GM23338 (cell line): Measurements from ENCODE around the gene FUT2.

Experiments used
- CREB1 ChIP-seq: fragments of 250-450 bp; sonication (Bioruptor Pico); IDR thresholded peaks from 2 replicates; pipeline ENCODE4 v1.5.0; 2020; ENCODE audit warnings: low read depth, mild to moderate bottlenecking, moderate library complexity
- EZH2 ChIP-seq: fragments of 200-600 bp; sonication (generic); IDR thresholded peaks from one replicate; pipeline ENCODE4 v1.8.0; 2017; ENCODE audit warnings: antibody characterized with exemption, mild to moderate bottlenecking, low read depth; ENCODE audit not compliant: unreplicated experiment
- EZH2phosphoT487 ChIP-seq: fragments of 200-600 bp; sonication (generic); IDR thresholded peaks from one replicate; pipeline ENCODE4 v1.8.1; 2018; ENCODE audit warnings: antibody characterized with exemption; ENCODE audit not compliant: unreplicated experiment
- NANOG ChIP-seq: IDR thresholded peaks from 2 replicates; pipeline ENCODE4 v1.6.1; 2016; ENCODE audit warnings: antibody characterized with exemption, borderline replicate concordance
- POLR2AphosphoS5 ChIP-seq: IDR thresholded peaks from 2 replicates; pipeline ENCODE4 v1.6.1; 2016; ENCODE audit warnings: antibody characterized with exemption, low read depth
- TF ChIP-seq, protein P1 (sequence below), 2 experiments: fragments of 200-600 bp in 1 of 2; sonication (generic) in 1 of 2; conservative IDR thresholded peaks; 2 replicates each; pipeline versions ENCODE4 v1.5.1 to v1.6.1; 2016 to 2017; ENCODE audit warnings: antibody characterized with exemption in 2 of 2, low read depth in 2 of 2, mild to moderate bottlenecking in 2 of 2, moderate library complexity in 1 of 2
- TF ChIP-seq, protein P2 (sequence below): IDR thresholded peaks from one replicate; pipeline ENCODE4 v1.6.1; 2018; ENCODE audit warnings: antibody characterized with exemption; ENCODE audit not compliant: unreplicated experiment

DNA sequence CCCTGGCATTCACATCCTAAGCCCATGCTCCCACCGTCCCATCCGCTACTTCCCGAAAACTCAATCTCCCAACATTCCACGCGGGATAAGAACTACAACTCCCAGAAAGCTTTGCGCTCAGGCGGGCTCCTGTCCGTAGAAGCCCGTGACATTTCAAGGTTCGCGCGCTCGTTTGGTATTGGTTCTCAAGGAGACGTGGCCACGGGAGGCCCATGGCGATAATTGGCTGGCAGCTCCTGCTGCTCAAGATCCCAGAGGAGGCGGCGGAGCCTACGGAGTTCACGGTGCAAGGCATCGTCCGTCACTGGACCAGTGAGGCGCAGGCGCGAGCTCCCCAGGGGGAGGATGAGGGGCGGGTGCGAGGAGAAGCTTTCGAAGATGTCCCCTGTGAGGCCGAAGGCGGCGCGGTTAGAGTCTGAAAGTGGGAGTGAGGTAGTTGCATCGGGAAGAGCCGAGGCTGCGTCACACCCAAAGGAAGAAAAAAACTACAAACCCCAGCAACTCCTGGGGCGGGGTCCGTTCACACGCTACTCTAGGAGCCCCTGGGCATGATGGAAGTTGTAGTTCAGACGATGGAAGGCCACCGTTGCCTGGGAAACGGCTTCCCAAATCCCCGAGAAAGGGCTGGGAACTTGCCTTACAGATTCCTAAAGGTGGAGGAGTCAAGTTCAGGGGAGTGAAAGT, 25.0 kb downstream of the FUT2 start:
- TF ChIP-seq EZH2phosphoT487: no peak
- TF ChIP-seq, protein P1, sequence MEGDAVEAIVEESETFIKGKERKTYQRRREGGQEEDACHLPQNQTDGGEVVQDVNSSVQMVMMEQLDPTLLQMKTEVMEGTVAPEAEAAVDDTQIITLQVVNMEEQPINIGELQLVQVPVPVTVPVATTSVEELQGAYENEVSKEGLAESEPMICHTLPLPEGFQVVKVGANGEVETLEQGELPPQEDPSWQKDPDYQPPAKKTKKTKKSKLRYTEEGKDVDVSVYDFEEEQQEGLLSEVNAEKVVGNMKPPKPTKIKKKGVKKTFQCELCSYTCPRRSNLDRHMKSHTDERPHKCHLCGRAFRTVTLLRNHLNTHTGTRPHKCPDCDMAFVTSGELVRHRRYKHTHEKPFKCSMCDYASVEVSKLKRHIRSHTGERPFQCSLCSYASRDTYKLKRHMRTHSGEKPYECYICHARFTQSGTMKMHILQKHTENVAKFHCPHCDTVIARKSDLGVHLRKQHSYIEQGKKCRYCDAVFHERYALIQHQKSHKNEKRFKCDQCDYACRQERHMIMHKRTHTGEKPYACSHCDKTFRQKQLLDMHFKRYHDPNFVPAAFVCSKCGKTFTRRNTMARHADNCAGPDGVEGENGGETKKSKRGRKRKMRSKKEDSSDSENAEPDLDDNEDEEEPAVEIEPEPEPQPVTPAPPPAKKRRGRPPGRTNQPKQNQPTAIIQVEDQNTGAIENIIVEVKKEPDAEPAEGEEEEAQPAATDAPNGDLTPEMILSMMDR (conservative IDR thresholded peaks at IDR 0.05; ENCODE audit: low read depth in 2 of 2): no peak
- peak; percentile 50; the same call in 1 of the 2 replicates for TF ChIP-seq POLR2AphosphoS5
- no peak for TF ChIP-seq EZH2
- TF ChIP-seq NANOG: no peak
- TF ChIP-seq CREB1 (CRISPR knock-in tag): peak; percentile 72
- TF ChIP-seq, protein P2, sequence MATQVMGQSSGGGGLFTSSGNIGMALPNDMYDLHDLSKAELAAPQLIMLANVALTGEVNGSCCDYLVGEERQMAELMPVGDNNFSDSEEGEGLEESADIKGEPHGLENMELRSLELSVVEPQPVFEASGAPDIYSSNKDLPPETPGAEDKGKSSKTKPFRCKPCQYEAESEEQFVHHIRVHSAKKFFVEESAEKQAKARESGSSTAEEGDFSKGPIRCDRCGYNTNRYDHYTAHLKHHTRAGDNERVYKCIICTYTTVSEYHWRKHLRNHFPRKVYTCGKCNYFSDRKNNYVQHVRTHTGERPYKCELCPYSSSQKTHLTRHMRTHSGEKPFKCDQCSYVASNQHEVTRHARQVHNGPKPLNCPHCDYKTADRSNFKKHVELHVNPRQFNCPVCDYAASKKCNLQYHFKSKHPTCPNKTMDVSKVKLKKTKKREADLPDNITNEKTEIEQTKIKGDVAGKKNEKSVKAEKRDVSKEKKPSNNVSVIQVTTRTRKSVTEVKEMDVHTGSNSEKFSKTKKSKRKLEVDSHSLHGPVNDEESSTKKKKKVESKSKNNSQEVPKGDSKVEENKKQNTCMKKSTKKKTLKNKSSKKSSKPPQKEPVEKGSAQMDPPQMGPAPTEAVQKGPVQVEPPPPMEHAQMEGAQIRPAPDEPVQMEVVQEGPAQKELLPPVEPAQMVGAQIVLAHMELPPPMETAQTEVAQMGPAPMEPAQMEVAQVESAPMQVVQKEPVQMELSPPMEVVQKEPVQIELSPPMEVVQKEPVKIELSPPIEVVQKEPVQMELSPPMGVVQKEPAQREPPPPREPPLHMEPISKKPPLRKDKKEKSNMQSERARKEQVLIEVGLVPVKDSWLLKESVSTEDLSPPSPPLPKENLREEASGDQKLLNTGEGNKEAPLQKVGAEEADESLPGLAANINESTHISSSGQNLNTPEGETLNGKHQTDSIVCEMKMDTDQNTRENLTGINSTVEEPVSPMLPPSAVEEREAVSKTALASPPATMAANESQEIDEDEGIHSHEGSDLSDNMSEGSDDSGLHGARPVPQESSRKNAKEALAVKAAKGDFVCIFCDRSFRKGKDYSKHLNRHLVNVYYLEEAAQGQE: no peak
